GM21367 (cell line): ENCODE measurements around the gene MCM3AP.
"Not testable (repeated sequence)": the region's sequence is repeated elsewhere in the genome, so short reads cannot be mapped to it uniquely, and the experiment has no call there.

Experiments used
- ATAC-seq: cut with Tn5 transposase; IDR thresholded peaks from one replicate; pipeline ENCODE4 v1.9.1; 2021; ENCODE audit not compliant: unreplicated experiment

MCM3AP gene

GRCh38 chr21:46312949-46313348, 27.5 kb upstream of the MCM3AP start:
- ATAC-seq = no peak

GRCh38 chr21:46311568-46311967, 26.2 kb upstream of the MCM3AP start:
- no peak for ATAC-seq

- not testable (repeated sequence) for ATAC-seq
Observed at GRCh38 chr21:46310260-46310659, 24.8 kb upstream of the MCM3AP start.

- no peak for ATAC-seq
Observed at GRCh38 chr21:46308431-46308830, 23.0 kb upstream of the MCM3AP start.

- ATAC-seq = no peak
Observed at GRCh38 chr21:46307625-46308024, 22.2 kb upstream of the MCM3AP start.

GRCh38 chr21:46304955-46305354, 19.5 kb upstream of the MCM3AP start:
- ATAC-seq = no peak

- ATAC-seq = no peak
Observed at GRCh38 chr21:46304437-46304836, 19.0 kb upstream of the MCM3AP start.

- no peak for ATAC-seq
Observed at GRCh38 chr21:46301759-46302158, 16.3 kb upstream of the MCM3AP start.

- ATAC-seq = no peak
Observed at GRCh38 chr21:46299167-46299566, 13.8 kb upstream of the MCM3AP start.

GRCh38 chr21:46297338-46298271, 12.2 kb upstream of the MCM3AP start:
- ATAC-seq = no peak

GRCh38 chr21:46295996-46296752, 10.8 kb upstream of the MCM3AP start:
- no peak for ATAC-seq

GRCh38 chr21:46295177-46295770, 9.9 kb upstream of the MCM3AP start:
- no peak for ATAC-seq

- ATAC-seq = no peak
Observed at GRCh38 chr21:46294647-46295176, 9.3 kb upstream of the MCM3AP start.

- no peak for ATAC-seq
Observed at GRCh38 chr21:46291561-46291960, 6.2 kb upstream of the MCM3AP start.

GRCh38 chr21:46289655-46290179, 4.3 kb upstream of the MCM3AP start:
- no peak for ATAC-seq

- no peak for ATAC-seq
Observed at GRCh38 chr21:46287541-46287940, 2.1 kb upstream of the MCM3AP start.

GRCh38 chr21:46286648-46287002, 1.2 kb upstream of the MCM3AP start:
- ATAC-seq = no peak

- ATAC-seq = peak; percentile 73
Observed at GRCh38 chr21:46285761-46286647, 593 bp upstream of the MCM3AP start, which contains the start of gene YBEY. YBEY (plus strand) TSS chr21:46286342; CDS start chr21:46286914, 572 bp downstream.

GRCh38 chr21:46284733-46285132, 678 bp downstream of the MCM3AP start:
- no peak for ATAC-seq

- no peak for ATAC-seq
Observed at GRCh38 chr21:46284077-46284644, 1.2 kb downstream of the MCM3AP start.
